ENCODE results near the gene AGBL3.

GRCh38 chr7:135166338-135166990 lies 180.2 kb downstream of the AGBL3 start:
- TF ChIP-seq CTCF (IDR thresholded peaks at IDR 0.05) (no peak), POLR2A (IDR thresholded peaks at IDR 0.05; ENCODE audit: low read depth) (no peak)

Measured in esophagus muscularis mucosa (tissue), 3 donors.